Stimulated activated CD8-positive, alpha-beta memory T cell treated with anti-CD3 and anti-CD28 coated beads, Interleukin-4, amount 100 ng/mL, for 1 hour (primary cell): ENCODE measurements around the gene WDR31.
"Not testable (repeated sequence)": the region's sequence is repeated elsewhere in the genome, so short reads cannot be mapped to it uniquely, and the experiment has no call there.

Source experiments
- DNase-seq, 2 donors: peaks; one replicate each; pipeline ENCODE4 v3.0.0-alpha.2; 2020; ENCODE audit warnings: low read depth in 2 of 2, low spot score in 1 of 2

Gene WDR31

DNA sequence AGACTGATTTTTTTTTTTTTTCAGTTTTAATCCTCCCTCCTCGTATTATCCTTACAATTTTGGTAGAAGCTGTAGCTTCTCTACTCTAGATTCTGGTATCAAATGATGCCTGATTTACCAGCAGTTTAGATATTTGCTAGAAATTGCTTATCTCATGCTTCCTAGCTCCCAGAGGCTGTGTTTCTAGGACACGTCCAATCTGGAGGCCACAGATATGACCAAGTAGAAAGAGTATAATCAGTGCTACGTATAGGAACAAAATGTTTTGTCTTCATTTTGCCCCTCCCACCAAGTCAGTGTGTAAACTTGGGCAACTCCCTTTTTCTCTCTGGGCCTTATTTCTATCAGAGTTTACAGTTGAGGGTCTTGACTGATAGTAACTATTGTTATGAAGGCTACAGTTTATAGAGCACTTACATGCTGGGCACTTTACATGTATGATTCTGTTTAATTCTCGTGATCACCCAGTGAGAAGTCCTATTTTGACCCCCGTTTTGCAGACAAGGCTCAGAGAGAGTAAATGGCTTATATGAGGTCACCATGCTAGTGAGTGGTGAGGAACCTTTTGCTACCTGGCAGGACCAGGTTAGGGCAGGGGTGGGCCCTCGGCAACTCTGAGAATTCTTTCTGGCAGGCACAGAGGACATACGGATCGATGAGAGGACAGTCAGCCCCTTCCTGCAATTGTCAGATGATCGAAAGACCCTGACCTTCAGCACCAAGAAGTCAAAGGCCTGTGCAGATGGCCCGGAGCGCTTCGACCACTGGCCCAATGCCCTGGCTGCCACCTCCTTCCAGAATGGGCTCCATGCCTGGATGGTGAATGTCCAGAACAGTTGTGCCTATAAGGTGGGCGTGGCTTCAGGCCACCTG is 29.1 kb upstream of the WDR31 start:
- DNase-seq: no peak

DNA sequence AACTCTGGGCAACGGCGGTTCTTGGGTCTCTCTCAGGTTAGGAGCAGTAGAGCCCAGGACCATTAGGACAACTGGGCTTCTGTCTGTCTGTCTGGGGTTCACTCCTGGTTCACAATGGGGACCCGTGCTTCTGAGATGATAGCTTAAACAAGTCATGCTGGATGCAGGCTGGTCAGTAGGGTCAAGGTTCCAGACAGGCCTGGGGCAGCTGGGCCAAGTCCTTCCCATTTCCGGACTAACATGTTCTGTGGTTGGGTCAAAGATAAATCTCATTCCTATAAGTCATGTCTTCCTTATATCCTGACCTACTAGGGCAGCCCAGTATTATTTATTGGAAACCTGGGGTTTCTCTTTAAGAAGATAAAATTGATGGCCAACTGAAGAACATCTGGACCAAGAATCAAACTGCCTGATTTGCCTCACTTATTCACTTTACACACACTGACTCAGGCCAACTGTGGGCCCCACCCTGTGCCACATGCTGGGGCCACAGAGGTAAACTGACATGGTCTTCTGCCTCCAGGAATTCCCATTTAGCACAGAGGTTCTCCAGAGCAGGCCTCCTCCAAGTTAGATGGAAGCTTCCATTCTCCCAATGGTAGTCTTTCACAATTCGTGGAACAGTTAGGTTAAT is 28.4 kb upstream of the WDR31 start:
- no peak for DNase-seq

DNA sequence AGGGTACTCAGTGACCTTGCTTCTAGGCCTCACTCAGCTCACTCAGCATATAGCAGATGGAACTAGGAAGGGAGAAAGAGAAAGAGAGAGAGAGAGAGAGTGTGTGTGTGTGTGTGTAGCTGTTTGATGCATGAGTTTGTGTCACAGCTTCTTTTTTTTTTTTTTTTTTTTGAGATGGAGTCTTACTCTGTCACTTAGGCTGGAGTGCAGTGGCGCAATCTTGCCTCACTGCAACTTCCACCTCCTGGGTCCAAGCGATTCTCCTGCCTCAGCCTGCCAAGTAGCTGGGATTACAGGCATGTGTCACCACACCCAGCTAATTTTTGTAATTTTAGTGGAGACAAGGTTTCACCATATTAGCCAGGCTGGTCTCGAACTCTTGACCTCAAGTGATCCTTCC is 25.6 kb upstream of the WDR31 start:
- DNase-seq: not testable (repeated sequence)

DNA sequence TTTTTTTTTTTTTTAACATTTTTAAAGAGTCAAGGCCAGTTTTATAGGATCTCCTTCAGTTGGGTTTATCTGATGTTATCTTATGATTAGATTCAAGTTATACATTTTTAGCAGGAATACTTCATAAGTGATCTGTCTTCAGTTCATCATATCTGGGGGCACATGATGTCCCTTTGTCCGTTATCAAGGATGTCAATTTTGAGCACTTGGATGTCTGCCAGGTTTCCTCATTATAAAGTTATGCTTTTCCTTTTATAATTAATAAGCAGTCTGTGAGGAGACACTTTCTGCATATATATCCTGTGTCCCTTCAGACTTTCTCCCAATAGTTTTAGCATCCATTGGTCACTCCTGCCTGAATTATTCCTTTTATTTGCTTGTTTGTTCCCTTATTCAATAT is 24.9 kb upstream of the WDR31 start:
- no peak for DNase-seq

DNA sequence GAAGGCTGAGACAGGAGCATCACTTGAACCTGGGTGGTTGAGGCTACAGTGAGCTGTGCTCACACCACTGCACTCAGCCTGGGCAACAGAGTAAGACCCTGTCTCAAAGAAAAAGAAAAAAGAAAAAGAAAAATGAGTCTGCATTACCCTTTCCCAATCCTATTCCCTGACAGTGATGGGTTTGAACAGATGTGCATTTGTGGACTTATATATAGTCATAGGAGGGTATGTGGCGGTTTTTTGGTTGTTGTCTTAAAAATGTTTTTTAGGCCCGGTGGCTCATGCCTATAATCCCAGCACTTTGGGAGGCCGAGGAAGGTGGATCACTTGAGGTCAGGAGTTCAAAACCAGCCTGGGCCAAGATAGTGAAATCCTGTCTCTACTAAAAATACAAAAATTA is 23.3 kb upstream of the WDR31 start:
- DNase-seq: no peak

DNA sequence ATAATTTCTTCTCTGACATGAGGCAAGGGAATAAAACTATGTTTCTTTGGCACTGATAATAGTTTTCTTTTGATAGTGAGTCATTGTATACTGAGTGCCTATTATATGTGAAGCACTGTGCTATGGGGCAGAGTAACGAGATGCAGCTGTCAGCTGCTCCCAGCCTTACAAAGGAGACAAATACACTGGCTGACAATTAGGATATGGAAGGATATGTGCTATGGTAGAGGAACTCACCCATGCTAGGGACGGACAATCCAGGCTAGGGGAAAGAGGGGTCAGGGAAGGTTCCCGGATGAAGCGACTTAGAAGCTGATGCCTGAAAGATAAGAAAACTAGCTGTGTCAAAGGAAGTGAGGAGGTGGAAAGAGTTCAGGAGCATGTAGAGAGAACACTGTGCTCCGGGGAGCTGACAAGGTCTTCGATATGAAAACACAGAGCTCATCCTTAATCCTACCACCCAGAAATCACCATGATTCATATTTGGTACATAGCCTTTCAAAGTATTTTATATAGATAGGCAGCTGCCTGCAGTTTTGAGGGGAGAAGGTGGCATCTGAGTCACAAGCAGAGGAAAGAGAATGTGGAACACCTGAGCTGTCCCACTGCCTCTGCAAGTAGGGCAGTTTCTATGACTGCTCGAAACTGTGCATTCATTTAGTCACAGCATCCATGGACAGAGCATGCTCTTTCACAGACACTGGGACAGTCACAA is 21.4 kb upstream of the WDR31 start:
- no peak for DNase-seq

DNA sequence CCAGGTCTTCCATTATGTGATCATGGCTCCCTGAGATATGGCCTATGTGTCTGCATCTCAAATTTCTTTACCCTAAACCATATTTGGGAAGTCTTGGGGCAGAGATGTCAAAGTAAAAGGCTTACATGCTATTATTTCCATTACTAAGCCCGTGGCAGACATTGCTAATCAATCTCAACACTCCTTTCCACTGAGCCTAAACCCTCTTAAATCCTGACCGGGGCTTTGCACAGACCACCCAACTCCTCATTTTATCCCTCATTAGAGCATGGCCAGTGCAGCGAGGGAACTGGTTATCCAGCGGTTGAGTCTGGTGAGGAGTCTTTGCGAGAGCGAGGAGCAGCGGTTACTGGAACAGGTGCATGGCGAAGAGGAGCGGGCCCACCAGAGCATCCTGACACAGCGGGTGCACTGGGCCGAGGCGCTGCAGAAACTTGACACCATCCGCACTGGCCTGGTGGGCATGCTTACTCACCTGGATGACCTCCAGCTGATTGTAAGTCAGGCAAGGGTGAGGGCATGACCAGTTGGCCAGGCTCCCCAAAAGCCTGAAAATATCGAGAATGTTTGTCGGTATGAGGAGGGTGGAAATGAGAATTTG is 20.3 kb upstream of the WDR31 start:
- DNase-seq: no peak

DNA sequence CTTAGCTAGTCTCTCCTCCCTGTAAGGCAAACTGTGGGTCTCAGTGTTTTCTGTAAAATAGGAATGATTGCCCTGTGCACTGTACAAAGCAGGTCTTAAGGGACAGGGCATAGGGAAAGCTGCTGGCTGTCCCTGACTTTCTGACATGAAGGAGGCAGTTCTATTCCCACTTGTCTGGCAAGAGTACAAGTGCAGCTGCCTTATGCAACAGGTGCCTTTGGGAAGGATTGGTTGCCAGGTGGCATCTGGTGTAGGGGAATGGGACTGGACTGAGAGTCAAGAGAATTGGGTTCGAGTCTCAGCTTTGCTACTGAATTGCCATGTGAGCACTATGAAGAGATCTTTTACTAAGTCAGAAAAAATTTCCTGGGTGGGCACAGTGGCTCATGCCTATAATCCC is 19.3 kb upstream of the WDR31 start:
- no peak for DNase-seq

DNA sequence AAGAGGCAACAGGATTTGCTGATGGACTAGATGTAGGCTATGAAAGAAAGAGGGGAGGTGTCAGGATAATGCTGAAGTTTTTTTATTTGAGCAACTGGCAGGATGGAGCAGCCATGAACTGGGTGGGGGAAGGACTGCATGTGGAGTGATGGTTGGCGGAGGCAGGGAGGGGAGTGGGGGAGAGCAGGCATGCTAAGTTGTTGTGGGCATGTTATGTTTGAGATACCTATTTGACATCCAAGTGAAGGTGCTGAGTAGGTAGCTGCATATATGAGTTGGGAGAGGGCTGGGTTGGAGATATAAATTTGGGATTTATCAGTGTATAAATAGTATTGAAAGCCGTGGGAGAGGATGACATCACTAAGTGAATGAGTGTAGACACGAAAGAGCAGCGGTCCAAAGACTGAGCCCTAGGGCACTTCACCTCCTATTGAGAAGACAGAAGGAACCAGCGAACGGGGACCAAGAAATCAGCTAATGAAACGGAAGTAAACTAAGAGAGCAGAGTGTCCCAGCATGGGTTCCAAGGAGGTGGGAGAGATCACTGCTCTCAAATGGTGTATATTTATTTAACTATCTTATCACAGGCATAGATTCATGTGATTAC is 16.7 kb upstream of the WDR31 start:
- no peak for DNase-seq

DNA sequence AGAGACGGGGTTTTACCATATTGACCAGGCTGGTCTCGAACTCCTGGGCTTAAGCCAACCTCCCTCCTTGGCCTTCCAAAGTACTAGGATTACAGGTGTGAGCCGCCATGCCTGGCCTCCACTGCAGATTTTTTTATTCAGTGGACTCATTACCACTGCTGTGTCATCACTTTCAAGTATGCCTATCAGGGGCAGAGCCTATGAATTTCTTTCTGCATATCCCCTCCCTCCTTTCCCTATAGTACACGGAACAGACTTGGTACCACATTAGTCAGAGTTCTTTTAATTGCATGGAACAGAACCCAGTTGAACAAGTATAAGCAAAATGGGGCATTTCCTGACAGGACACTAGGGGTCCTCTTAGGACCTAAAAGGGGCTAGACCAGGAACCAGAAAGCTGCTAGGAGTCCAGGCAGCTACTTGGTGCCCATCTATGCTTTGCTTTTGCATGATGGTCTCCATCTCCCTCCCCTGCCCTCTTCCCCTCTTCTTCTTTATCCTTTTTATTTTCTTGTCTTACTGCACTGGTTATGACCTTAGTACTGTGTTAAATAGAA is 15.0 kb upstream of the WDR31 start:
- DNase-seq: no peak

DNA sequence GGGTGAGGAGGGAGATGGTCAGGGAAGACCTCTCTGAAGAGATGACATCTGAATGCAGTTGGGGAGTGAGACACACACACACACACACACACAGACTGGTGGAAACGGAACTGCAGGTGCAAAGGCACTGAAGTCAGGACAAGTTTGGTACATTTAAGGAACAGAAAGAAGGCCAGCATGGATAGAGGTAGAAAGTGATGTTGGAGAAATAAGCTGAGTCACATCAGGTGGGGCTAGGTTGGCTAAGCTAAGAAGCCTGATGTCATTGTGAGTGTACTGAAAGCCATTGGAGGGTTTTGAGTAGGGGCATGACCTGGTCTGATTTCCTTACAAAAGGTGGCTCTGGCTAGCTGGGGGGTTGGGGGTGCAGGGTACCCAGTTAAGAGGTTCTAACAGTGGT is 12.3 kb upstream of the WDR31 start:
- DNase-seq: no peak

DNA sequence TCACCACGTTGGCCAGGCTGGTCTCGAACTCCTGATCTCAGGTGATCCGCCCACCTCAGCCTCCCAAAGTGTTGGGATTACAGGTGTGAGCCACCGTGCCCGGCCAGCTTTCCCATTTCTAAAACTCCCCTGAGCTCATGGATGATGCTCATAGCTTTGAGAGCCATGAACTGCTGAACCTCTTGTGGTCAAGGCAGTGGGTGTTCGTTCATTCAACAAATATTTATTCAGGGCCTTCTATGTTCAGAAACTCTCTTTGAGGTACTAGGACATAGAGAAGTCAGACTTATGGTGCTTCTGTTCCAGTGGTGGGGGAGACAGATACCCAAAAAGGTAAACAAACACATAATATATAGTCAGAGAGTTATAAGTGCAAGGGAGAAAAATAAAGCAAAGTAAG is 11.9 kb upstream of the WDR31 start:
- DNase-seq: no peak

DNA sequence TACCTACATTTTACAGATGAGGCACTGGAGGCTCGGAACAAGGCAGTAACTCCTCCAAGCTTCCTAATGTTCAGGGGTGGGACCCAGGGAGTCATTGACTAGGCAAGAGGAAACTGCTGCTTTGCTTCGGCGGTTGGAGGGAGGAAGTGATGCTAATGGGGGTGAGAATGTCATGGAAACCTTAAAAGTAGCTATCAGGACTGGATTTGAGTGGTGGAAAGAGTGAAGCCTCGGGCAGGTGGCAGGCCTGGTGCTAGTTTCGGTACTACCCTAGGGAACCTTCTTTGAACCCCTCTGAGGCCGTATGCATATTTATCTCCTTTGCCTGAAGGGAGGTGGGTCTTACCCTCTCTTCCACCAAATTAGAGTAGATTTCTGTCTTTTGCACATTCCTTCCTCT is 10.9 kb upstream of the WDR31 start:
- no peak for DNase-seq

DNA sequence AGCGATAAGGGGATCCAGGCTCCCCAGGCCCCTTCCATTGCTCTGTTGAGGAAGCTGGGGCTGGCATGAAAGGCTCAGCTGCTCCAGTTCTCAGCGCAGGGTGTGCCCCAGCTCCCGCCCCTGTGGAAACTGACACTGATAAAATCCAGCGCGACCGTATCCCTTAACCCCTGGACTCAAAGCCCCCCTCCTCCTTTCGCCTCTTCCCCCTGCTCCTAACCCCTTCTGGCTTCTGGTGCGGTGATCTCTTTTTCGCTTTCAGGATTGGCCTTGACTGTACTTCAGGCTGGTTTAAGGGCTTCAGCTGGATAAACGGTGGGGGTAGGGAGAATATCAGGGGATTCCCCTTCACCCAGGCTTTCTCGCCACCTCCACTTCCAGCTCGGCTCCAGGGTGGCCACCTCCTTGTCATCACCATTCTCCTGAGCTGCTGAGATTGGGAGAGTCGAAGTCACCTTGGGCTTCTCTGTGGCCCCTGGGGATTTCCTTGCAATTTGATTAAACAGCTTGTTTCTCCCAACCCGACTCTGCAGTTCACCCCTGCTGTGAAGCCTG is 10.1 kb upstream of the WDR31 start:
- DNase-seq: no peak

DNA sequence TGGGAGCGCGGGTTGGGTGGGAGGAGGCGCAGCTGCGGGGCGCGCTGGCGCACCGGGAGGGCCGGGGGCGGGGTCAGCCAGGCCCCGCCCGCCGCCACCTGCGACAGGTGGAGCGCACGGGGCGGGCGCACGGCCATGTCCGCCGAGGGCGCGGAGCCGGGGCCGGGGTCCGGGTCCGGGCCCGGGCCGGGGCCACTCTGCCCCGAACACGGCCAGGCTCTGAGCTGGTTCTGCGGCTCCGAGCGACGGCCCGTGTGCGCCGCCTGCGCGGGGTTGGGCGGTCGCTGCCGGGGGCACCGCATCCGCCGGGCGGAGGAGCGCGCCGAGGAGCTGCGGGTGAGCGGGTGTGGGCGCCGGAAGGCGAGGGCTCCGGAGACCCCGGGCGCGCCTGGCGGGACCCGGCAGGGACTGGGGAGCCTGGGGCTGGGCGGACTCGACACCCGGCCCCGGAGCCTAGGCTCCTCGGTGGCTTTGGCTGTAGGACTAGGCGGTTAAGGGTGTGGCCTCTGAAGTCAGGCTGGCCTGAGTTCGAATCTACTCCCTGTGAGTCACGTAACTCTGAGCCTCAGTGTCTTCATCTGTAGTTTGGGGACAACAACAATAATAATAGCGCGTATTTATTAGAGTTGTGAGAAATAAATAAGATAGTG is 9.5 kb upstream of the WDR31 start, which contains the start of gene BSPRY:
Gene BSPRY, plus strand, starts transcription at position 97 of the 650 bp plus-strand sequence. Its CDS starts 39 bp downstream, at position 136.
- no peak for DNase-seq

DNA sequence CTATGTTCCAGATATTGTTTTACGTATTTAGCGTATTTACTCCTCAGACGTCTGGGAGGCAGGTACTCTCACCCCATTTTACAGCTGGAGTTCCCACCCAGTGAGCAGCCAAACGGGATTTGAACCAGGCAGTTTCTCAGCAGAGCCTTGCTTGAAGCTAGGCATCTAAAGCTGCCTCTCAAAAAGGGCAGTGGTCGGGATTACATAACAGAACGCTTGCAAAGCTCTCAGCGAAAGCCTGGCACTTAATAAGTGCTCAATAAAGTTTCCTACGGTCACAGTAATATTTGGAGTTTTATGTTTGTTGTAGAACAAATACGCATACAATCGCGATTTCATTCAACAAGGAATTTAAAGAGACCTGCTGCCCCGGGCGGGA is 9.0 kb upstream of the WDR31 start:
- DNase-seq: no peak

DNA sequence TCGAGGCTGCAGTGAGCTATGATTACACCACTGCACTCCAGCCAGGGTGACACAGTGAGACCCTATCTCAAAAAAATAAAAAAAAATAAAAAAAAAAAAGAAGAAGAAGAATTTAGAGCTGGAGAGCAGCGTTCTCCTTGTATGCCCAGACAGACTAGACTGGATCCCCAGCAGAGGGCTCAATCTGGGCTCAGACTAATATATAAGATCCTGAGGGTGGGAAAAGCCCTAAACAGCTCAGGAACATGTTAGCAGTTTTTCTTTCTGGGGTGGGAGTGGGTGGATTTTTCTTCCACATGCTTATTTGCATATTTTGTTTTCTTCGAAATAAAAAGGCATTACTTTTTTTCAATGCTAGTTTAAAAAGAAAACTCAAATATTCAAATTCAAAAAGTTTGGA is 8.4 kb upstream of the WDR31 start:
- no peak for DNase-seq

DNA sequence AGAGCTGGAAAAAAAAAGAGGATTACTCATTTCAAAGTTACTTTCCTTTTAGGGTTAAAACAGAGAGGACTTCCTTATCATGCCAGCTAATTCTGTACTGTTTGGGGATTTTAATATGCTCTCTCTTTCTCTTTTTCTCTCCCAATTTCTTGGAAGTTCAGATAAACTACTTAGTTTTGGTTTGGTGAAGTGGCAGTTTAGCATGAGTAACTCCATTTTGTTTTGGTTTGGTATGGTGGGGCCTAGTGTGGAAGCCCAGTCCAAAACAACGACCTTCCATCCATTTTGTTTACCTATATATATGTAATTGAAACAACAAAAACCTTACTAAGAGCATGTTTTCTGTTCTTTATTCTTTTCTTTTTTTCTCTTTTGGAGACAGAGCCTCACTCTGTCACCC is 5.6 kb upstream of the WDR31 start:
- DNase-seq: no peak

DNA sequence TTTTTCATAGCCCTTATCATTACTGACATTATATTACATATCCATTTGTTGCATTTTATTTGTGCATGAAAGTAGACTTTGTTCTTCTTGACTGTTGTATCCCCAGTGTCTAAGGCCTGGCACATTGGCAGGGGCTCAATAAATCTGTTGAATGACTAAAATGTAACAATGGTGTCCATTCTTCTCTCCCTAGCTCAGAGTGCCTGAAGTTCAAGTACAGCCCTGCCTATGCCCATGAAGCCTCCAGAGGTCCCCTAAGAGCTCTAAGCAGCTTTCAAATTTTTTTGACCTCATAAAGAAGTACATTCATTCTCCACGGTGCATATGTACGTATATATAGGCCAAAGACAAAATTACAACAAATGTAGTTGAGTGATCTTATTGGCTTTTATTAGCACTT is 5.1 kb upstream of the WDR31 start:
- no peak for DNase-seq

DNA sequence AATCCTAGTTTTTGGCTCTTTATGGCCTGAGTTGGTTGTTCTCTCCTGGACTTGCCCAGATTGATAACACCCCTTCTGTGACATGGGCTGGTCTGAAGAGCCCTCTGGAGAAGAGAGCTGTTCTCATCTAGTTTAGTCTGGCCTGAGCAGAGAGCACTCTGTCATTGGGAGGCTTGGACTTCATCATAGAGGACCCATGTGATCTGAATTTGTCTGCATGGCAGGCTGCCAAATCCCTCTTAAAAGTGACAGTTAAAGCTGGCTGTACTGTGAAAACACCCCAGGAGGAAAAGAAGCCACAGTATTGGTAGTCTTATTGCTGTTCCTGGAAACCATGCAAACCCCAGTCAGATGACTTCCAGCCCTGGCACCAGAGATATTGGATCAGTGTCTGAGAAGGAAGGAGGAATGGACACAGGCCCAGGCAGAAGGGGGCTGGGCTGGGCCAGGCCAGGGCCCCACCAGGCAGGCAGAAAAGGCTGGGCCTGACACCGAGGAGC is 3.7 kb upstream of the WDR31 start:
- no peak for DNase-seq
